ENCODE results near the gene FUZ.
"Not testable (repeated sequence)": the region's sequence is repeated elsewhere in the genome, so short reads cannot be mapped to it uniquely, and the experiment has no call there.

FUZ gene

GRCh38 chr19:49829721-49830120 lies 16.6 kb upstream of the FUZ start:
- DNase-seq: no peak

- no peak for DNase-seq
Observed at GRCh38 chr19:49829200-49829599, 16.1 kb upstream of the FUZ start.

DNA sequence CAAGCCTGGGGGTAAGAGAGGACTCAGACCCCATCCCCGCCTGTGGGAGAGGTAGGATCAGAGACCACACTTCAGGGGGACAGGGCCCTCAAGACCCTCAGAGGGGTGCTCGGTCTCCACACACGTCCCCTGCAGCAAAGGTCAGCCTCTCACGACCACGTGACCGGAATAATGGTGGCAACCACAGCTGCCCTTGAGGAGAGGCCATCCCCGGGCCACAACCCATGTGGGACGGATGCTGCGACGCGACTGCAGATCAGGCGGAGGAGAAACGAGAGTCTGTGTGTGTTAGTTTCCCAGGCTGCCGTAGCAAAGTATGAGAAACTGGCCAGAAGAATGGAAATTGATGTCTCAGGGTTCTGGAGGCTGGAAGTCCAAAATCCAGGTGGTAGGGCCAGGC lies 13.9 kb upstream of the FUZ start:
- no peak for DNase-seq

GRCh38 chr19:49824662-49825061 lies 11.6 kb upstream of the FUZ start:
- no peak for DNase-seq

DNA sequence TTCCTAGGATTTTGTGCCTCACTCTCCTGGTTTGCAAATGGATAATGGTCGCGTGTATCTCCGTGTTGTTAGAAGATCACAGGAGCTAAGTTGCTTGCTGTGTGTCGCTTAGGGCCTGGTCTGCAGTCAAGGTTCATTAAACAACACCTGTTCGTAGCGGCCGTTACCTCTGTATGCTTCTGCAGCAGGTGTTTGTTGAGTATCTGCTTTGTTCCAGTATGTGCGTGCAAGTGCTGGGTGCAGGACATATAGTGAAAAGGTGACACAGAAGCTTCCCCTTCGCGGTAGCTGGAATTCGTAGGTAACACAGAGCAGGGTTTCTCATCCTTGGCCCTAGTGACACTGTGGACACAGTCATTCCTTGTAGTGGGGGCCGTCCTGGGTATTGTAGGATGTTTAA lies 10.4 kb upstream of the FUZ start:
- no peak for DNase-seq

- no peak for DNase-seq
Observed at GRCh38 chr19:49820125-49820524, 7.0 kb upstream of the FUZ start.

DNA sequence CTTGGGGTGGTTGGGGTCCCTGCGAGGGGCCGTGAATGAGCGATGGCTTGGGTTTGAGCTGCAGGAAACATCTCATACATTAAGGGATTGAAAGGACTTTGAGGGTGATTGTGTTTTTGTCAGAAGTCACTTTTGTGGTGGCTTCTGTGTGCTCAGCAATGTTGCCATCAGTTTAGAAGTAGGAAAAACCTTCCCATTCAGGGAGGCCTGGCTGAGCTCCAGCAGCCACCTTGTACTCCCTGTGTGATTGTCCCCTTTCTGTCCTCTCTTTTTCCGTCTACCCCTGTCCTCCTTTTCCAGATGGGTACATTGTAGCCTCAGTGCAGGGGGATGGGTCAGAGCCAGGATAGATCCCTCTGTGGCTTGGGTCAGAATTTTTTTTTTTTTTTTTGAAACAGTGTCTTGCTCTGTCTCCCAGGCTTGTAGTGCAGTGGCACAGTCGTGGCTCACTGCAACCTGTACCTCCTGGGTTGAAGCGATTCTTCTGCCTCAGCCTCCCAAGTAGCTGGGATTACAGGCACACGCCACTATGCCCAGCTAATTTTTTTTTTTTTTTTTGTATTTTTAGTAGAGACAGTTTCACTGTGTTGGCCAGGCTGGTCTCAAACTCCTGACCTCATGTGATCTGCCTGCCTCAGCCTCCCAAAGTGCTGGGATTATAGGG lies 6.5 kb upstream of the FUZ start:
- not testable (repeated sequence) for DNase-seq

- peak; percentile 8 to 10 for DNase-seq
Observed at GRCh38 chr19:49818649-49819370, 5.7 kb upstream of the FUZ start.

DNA sequence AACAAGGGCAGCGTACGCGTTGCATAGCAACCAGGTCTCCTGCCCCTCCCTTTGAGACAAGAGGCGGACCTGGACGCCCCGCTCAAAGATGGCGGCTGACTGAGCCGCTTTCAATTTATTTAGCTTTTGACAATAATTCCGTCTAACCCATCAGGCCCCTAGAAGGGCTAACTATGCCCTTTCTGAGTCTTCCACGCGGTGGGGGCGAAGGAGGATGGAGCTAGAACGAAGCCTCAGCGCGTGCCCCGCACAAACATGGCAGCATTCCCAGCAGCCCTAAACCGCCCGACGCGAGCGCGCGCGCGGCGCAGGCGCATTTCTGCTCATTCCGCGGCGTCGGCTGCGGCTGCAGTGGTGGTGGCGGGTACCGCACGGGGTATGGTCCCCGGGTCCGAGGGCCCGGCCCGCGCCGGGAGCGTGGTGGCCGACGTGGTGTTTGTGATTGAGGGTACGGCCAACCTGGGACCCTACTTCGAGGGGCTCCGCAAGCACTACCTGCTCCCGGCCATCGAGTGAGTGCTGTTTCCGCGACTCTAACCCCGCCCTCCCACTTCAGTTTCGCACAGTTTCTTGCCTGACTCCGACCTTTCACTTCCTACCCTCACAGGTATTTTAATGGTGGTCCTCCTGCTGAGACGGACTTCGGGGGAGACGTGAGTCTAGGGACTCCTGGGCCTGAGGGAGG lies 5.0 kb upstream of the FUZ start, which contains the start of gene MED25:
Gene MED25 (plus strand): TSS at position 326 of the 685 bp plus-strand sequence. CDS start 53 bp downstream, at position 379.
- DNase-seq: peak; percentile 77 to 91

DNA sequence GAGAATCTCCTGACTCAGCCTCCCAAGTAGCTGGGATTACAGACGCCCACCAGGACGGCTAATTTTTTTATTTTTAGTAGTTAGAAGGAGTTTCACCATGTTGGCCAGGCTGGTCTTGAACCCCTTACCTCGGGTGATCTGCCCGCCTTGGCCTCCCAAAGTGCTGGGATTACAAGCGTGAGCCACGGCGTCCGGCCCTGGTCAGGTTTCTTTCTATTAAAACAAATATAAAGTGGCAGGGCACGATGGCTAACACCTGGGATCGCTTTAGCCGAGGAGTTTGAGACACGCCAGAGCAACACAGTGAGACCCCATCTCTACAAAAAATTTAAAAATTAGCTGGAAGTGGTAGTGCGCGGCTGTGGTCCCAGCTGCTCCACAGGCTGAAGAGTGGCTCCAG lies 3.5 kb upstream of the FUZ start:
- no peak for DNase-seq

GRCh38 chr19:49814010-49814409 lies 918 bp upstream of the FUZ start:
- DNase-seq: no peak

DNA sequence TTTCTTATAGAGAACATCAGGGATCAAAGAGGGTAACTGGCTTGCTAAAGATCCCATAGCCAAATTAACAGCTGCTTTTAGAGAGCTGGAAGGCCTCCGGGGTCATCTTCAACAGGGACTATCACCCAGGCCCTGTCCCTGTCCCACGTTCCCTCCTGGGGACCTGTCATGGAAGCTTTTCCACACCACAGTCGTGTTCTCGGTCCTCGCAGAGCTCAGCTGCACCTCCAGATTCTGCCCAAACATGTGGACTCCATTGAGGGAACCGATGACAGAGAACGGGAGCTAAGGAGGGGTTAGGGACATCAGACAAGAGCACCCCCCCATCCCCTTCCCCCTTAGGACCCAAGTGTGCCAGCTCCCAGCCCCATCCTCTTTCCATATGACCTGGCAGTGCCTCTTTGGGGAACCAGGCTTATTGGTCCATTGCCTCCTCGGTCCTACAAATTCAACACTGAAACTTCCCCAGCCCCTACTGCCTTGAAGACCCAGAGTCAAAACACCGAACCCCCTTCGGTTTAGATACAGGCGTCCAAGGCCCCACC lies 568 bp downstream of the FUZ start:
- DNase-seq: no peak

DNA sequence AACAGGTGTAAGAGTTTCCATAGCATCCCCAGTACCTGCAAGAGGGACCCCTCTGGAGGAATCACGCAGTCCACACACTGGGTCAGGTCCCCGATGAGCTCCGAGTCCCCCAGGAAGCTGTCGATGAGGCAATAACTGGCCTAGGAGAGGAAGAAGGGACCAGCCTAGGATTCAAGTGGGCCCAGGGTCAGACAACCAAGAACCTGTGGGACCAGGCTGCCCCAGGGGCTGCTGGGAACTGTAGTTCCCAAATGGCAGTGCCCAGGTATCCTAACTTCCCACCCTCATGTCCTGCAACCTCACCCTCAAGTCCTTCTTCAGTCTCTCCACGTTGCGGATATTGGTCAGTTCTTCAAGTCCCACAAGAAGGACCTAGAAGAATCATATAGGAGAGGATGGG lies 1.8 kb downstream of the FUZ start:
- no peak for DNase-seq

DNA sequence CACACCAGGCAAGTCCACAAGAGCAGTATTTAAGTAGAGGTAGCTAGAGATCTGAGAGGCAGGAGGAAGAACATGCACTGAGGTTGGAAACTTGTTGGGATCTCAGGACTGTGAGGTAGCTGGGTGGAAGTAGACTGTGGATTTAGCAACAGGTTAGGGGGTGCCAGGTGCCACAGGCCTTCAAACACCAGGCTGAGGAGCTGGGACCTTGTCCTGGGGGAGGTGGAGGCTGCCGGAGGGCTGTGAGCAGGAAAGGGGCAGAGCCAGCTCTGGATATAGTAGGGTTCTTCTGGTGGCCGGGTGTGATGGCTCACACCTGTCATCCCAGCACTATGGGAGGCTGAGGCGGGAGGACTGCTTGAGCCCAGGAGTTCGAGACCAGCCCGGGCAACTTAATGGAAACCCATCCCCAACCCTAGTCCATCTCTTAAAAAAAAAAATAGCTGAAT lies 3.1 kb downstream of the FUZ start:
- no peak for DNase-seq

DNA sequence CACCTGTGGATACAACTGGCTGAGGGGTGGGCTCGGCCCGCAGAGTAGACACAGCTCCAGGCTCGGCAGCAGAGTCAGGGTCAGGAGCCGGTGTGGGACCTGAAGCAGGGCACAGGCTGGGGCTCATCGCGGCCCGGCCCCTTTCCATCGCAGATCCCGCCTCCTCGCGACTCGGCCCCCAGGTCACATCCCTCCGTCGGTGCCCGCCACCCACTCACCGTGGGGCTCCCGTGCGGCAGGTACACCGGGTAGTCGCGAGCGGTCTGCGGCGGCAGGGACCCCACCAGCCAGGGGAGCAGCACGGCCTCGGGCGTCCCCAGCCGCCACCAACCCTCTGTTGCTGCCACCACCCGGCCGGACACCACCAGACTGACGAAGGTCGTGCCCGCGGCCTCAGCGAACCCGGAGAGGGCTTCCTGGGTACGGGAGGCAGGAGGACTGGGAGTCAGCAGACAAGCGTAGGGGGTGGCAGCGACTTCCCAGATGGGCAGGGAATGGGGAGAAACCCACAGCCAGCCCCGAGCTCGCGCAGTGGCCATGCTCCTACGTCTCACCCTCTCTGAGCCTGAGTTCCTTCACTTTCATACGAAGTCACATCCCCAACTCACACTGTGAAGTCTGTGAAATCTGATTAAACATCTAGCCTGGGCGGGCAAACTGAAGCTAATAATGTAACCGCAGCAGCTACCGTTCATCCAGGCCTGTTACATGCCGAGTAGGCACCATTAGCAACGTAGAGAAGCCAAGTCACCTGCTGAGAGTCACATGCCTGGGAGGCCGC lies 3.7 kb downstream of the FUZ start:
- DNase-seq: peak; percentile 47 to 78

- peak; percentile 71 to 90 for DNase-seq
Observed at GRCh38 chr19:49808711-49809159, 4.4 kb downstream of the FUZ start.

DNA sequence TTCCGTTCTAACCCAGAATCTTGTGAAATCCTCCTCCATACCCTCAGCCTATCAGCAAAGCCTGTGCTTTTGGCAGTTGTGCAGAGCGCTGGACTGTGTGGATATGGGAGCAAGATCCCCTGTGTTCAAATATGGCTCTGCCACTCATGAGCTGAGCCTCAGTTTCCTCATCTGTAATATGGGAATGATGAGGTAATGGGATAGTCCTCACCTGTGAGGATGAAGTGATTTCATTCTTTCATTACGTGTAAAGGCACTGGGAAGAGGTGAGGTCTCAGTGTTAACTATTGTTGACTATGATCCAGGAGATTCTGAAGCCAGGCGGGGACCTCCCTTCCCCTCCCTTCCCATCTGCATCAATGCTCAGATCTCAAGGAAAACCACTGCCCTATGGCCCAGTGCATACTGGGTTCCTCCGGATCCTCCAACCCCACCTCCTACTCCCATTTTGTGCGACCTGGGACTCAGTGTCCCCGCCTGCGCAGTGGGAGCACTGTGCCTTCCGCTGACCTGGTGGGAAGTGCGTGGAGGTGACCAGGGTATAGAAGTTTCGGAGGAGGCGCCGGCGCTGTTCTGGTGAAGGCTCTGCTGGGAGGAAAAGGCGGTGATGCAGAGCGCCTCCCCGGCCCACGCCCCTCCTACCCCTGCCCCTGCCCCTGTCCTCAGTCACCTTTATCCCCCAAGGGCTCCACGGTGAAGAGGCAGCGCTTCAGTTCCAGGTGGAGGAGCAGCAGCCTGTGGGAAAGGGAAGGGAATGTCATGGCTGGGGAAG lies 5.0 kb downstream of the FUZ start:
- no peak for DNase-seq

DNA sequence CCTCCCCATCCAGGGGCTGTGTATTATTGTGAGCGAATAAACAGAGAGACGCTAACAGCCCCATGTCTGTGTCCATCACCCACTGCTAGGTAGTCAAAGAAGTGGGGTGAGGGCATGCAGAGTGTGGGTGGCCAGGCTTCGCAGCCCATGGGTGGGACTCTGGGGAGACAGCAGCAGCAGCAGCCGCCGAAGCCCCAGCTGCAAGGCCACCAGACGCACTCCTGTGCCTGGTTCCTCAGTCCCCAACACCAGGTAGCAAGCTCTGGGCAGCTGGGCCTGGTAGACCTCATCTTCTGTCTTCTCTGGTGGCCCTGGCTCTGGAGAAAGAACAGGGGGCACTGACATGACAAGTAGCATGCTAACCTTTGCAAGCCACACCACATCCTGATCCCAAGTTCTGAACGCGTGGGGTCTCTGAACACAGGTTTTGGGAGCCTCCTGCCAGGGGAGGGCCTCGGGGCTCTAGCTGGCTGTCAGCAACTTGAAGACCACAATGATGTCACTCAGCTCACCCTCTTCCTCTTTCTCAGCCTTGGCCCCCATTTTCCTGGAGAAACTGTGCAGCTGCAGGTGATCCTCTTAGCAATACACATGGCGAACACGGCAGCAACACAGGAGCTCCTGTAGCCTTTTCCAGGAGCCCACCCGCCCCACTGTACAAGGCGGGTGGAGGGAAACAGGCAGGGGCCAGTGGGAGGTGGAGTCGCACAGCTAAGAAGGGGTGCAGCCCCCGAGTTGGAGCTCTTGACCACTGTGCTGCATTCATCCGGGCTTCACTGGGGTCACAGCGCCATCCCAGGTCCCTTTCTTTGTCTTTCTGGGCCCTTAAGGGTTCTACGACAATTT lies 5.8 kb downstream of the FUZ start:
- peak; percentile 34 to 38 for DNase-seq

DNA sequence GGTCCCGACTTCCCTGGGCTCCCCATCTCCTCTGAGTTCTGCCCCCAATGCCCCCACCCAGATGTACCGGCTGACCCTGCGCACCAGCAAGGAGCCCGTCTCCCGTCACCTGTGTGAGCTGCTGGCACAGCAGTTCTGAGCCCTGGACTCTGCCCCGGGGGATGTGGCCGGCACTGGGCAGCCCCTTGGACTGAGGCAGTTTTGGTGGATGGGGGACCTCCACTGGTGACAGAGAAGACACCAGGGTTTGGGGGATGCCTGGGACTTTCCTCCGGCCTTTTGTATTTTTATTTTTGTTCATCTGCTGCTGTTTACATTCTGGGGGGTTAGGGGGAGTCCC lies 6.5 kb downstream of the FUZ start:
- DNase-seq: no peak

DNA sequence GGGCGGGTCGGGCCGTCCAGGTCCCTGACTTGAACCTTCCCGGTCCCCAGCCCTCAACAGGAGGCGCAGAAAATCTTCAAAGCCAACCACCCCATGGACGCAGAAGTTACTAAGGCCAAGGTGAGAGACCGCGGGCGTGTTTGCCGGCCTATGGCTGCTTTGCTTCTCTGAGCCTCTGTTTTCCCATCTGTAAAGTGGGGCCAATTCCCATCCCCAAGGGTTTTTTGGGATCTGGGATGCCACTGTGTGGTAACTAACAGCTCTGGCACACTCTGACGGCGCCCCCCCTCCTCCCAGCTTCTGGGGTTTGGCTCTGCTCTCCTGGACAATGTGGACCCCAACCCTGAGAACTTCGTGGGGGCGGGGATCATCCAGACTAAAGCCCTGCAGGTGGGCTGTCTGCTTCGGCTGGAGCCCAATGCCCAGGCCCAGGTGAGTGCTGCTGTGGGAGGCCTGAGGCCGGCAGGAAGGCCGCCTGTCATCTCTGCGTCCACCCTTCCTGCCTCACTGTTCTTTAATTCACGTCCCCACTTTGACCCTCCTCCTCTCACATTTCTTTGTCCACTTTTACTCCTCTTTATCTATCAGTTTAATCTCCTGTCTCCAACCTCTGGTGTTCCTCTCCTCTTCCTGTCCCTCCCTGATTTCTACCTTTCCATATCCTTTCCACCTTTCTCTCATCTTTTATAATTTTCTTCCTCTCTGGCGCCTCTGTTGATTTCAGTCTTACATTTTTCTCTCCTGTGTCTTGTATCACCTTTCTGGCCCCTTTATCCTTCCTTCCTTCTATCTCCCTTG lies 7.1 kb downstream of the FUZ start:
- DNase-seq: no peak

All from inflammatory macrophage treated with lipopolysaccharide for 1 hour (primary cell).